T-cell (primary cell): Measurements from ENCODE around the gene GTPBP4. TPM values are rescaled to one million over a fixed set of nuclear protein-coding genes. Genes with fewer than 3 reads are reported as not detected.

Source experiments
- ATAC-seq, 4 experiments: fragments of 200-7000 bp in 3 of 4; fragments of 150-1000 bp in 1 of 4; cut with Tn5 transposase; replicated peaks in 1 of 4; 1 replicate in 3 of 4; 2 replicates in 1 of 4; pipeline ENCODE4 v1.10.0; 2021; ENCODE audit warnings: moderate library complexity in 3 of 4, mild to moderate bottlenecking in 2 of 4, moderate number of reproducible peaks in 1 of 4
- CTCF ChIA-PET, 2 donors: fragments of 300-600 bp; sonication (Branson Sonifier 250); formaldehyde crosslinking; loops; one replicate each; lab custom pipeline; 2022; ENCODE audit warnings: antibody characterized with exemption in 2 of 2; lab: Charles Lee
- POLR2A ChIA-PET, 2 donors: fragments of 300-600 bp; sonication (Branson Sonifier 250); formaldehyde crosslinking; loops; one replicate each; lab custom pipeline; 2022; ENCODE audit warnings: antibody characterized with exemption in 2 of 2; lab: Charles Lee
- DNase-seq, 35 experiments: peaks; one replicate each; pipeline versions ENCODE4 v3.0.0 to v3.0.0-alpha.2; 2013 to 2023
- H3K27ac ChIP-seq: one replicate; pipeline ENCODE4 v1.5.1; 2013; ENCODE audit warnings: low read length
- H3K27me3 ChIP-seq, 2 experiments: replicated peaks in 1 of 2; 1 replicate in 1 of 2; 2 replicates in 1 of 2; pipeline versions ENCODE4 v1.6.1 to v1.7.0; 2013; ENCODE audit warnings: low read length in 1 of 2, mixed read lengths in 1 of 2; ENCODE audit not compliant: control insufficient read depth in 2 of 2, insufficient read depth in 2 of 2; ENCODE audit errors: extremely low read depth in 1 of 2
- H3K36me3 ChIP-seq, 2 donors: 1 replicate in 1 of 2; 2 replicates in 1 of 2; pipeline versions ENCODE4 v1.6.1 to v1.7.0; 2013; ENCODE audit warnings: low read length in 1 of 2; ENCODE audit not compliant: control insufficient read depth in 2 of 2, insufficient read depth in 1 of 2; ENCODE audit errors: extremely low read depth in 1 of 2
- H3K4me1 ChIP-seq, 2 experiments: 1 replicate in 1 of 2; 2 replicates in 1 of 2; pipeline versions ENCODE4 v1.6.1 to v1.7.0; 2013; ENCODE audit warnings: low read length in 2 of 2, mixed read lengths in 1 of 2; ENCODE audit not compliant: insufficient read depth in 2 of 2, control insufficient read depth in 1 of 2; ENCODE audit errors: extremely low read depth in 1 of 2
- H3K4me3 ChIP-seq, 2 donors: 1 replicate in 1 of 2; 2 replicates in 1 of 2; pipeline versions ENCODE4 v1.5.1 to v1.7.0; 2013; ENCODE audit warnings: mild to moderate bottlenecking in 2 of 2, low read length in 1 of 2, moderate library complexity in 1 of 2; ENCODE audit not compliant: control insufficient read depth in 1 of 2; ENCODE audit errors: extremely low read depth in 1 of 2
- H3K9me3 ChIP-seq: 2 replicates; pipeline ENCODE4 v1.7.0; 2013
- H3K27ac Mint-ChIP-seq, 2 donors: one replicate each; pipeline ENCODE4 v1.8.0; 2020 to 2021; ENCODE audit warnings: mild to moderate bottlenecking in 2 of 2, mixed read lengths in 2 of 2
- H3K27me3 Mint-ChIP-seq, 2 donors: one replicate each; pipeline ENCODE4 v1.8.0; 2021 to 2022; ENCODE audit warnings: mixed read lengths in 2 of 2
- H3K36me3 Mint-ChIP-seq: one replicate; pipeline ENCODE4 v1.8.0; 2021; ENCODE audit warnings: mixed read lengths
- H3K4me1 Mint-ChIP-seq, 3 donors: one replicate each; pipeline ENCODE4 v1.8.0; 2020 to 2022; ENCODE audit warnings: mixed read lengths in 3 of 3, mild to moderate bottlenecking in 1 of 3
- H3K4me3 Mint-ChIP-seq, 3 donors: one replicate each; pipeline ENCODE4 v1.8.0; 2020 to 2022; ENCODE audit warnings: mild to moderate bottlenecking in 3 of 3, mixed read lengths in 3 of 3, moderate library complexity in 3 of 3
- H3K9me3 Mint-ChIP-seq, 3 donors: one replicate each; pipeline ENCODE4 v1.8.0; 2020 to 2022; ENCODE audit warnings: mixed read lengths in 3 of 3
- WGBS: methylation state at CpG from one replicate; pipeline ENCODE4 v1.1.5; 2013; ENCODE audit warnings: missing lambda C conversion rate; ENCODE audit not compliant: insufficient coverage; 5-methylcytosine and 5-hydroxymethylcytosine counted together
- total RNA-seq, 35 experiments: library from RNA in 6 of 35; stranded (reverse) in 6 of 35; fragments of 120-200 nt in 1 of 35; gene quantifications; one replicate each; pipeline versions ENCODE4 v1.2.1 to v1.2.4 and lab custom pipeline; 2013 to 2026

Gene GTPBP4
- total RNA-seq, 5 donors from 2014 or later (not counting 1 experiment from before 2014, with no cell fraction given) = 44.6 to 59.1 (median 47.5) TPM

- Mint-ChIP-seq H3K9me3 (peaks cover 17 to 24% (median 18%) of the 10 kb centered on the region in 3 donors), H3K4me1 (no peaks in the 10 kb centered on the region), H3K27me3 (no peaks in the 10 kb centered on the region), H3K4me3 (no peak overlapping the region), H3K27ac (no peak overlapping the region), H3K36me3 (peaks cover 7% of the 10 kb centered on the region)
- Histone ChIP-seq H3K27me3 (peaks cover 0 to 3% of the 10 kb centered on the region in 2 experiments), H3K27ac (no peak overlapping the region), H3K4me3 (no peak overlapping the region), H3K4me1 (no peaks in the 10 kb centered on the region), H3K9me3 (peaks cover 3% of the 10 kb centered on the region), H3K36me3 (no peaks in the 10 kb centered on the region)
- ChIA-PET POLR2A (no interaction called here), CTCF (no interaction called here)
- 99% methylated on average over 21 of the region's 22 CpGs for WGBS
- no peak for DNase-seq
- no peak for ATAC-seq
Observed at GRCh38 chr10:976316-976715, 11.9 kb upstream of the GTPBP4 start.

GRCh38 chr10:978826-979421 is 9.3 kb upstream of the GTPBP4 start:
- no peaks in the 10 kb centered on the region for H3K4me1 ChIP-seq
- peaks cover 3% of the 10 kb centered on the region for H3K9me3 ChIP-seq
- no peaks in the 10 kb centered on the region for H3K36me3 ChIP-seq
- no peaks in the 10 kb centered on the region for H3K27me3 ChIP-seq
- no peak overlapping the region for H3K4me3 Mint-ChIP-seq
- 100% methylated on average over 1 of the region's 2 CpGs for WGBS
- peaks cover 7% of the 10 kb centered on the region for H3K36me3 Mint-ChIP-seq
- DNase-seq (no peak), ATAC-seq (no peak)
- H3K27ac ChIP-seq = no peak overlapping the region
- CTCF ChIA-PET = no interaction called here
- H3K27me3 Mint-ChIP-seq = no peaks in the 10 kb centered on the region
- H3K4me1 Mint-ChIP-seq = no peaks in the 10 kb centered on the region
- H3K9me3 Mint-ChIP-seq = peaks cover 15 to 21% (median 17%) of the 10 kb centered on the region in 3 donors
- POLR2A ChIA-PET = no interaction called here
- no peak overlapping the region for H3K4me3 ChIP-seq
- H3K27ac Mint-ChIP-seq = no peak overlapping the region

GRCh38 chr10:980468-981093 is 7.7 kb upstream of the GTPBP4 start:
- Mint-ChIP-seq H3K4me1 (no peaks in the 10 kb centered on the region), H3K4me3 (no peak overlapping the region), H3K9me3 (peaks cover 15 to 21% (median 17%) of the 10 kb centered on the region in 3 donors), H3K27ac (no peak overlapping the region), H3K27me3 (no peaks in the 10 kb centered on the region), H3K36me3 (peaks cover 7% of the 10 kb centered on the region)
- H3K27ac ChIP-seq = no peak overlapping the region
- no peaks in the 10 kb centered on the region for H3K4me1 ChIP-seq
- no peaks in the 10 kb centered on the region for H3K36me3 ChIP-seq
- WGBS = 95% methylated on average over 5 of the region's 5 CpGs
- H3K4me3 ChIP-seq = no peak overlapping the region
- ChIA-PET POLR2A (no interaction called here), CTCF (no interaction called here)
- no peaks in the 10 kb centered on the region for H3K27me3 ChIP-seq
- ATAC-seq (no peak), DNase-seq (no peak)
- peaks cover 3% of the 10 kb centered on the region for H3K9me3 ChIP-seq

GRCh38 chr10:983401-983800 is 4.8 kb upstream of the GTPBP4 start:
- Histone ChIP-seq H3K27me3 (no peaks in the 10 kb centered on the region), H3K27ac (no peak overlapping the region), H3K9me3 (peaks cover 3% of the 10 kb centered on the region), H3K4me1 (peaks cover 4 to 10% of the 10 kb centered on the region in 2 experiments), H3K4me3 (no peak overlapping the region), H3K36me3 (no peaks in the 10 kb centered on the region)
- H3K4me3 Mint-ChIP-seq = no peak overlapping the region
- peaks cover 10 to 16% (median 13%) of the 10 kb centered on the region in 3 donors for H3K9me3 Mint-ChIP-seq
- CTCF ChIA-PET = no interaction called here
- H3K4me1 Mint-ChIP-seq = peaks cover 13 to 14% (median 13%) of the 10 kb centered on the region in 3 donors
- ATAC-seq (no peak), DNase-seq (no peak)
- H3K27me3 Mint-ChIP-seq = no peaks in the 10 kb centered on the region
- peaks cover 7% of the 10 kb centered on the region for H3K36me3 Mint-ChIP-seq
- 100% methylated on average over 1 of the region's 6 CpGs for WGBS
- H3K27ac Mint-ChIP-seq = no peak overlapping the region
- POLR2A ChIA-PET = no interaction called here

- ATAC-seq = no peak
- no peak for DNase-seq
- Histone ChIP-seq H3K9me3 (peaks cover 3% of the 10 kb centered on the region), H3K27me3 (no peaks in the 10 kb centered on the region), H3K4me1 (peaks cover 4 to 14% of the 10 kb centered on the region in 2 experiments), H3K36me3 (no peaks in the 10 kb centered on the region), H3K4me3 (no peak overlapping the region), H3K27ac (no peak overlapping the region)
- 100% methylated on average over 1 of the region's 9 CpGs for whole genome bisulfite sequencing
- Mint-ChIP-seq H3K4me1 (peaks cover 17 to 20% (median 19%) of the 10 kb centered on the region in 3 donors), H3K9me3 (peaks cover 5 to 10% (median 8%) of the 10 kb centered on the region in 3 donors), H3K4me3 (no peak overlapping the region), H3K36me3 (peaks cover 7% of the 10 kb centered on the region), H3K27me3 (no peaks in the 10 kb centered on the region), H3K27ac (no peak overlapping the region)
- CTCF ChIA-PET = no interaction called here
- POLR2A ChIA-PET = no interaction called here
Observed at GRCh38 chr10:983971-984655, 4.1 kb upstream of the GTPBP4 start.

- Histone ChIP-seq H3K36me3 (no peaks in the 10 kb centered on the region), H3K27ac (no peak overlapping the region), H3K9me3 (peaks cover 3% of the 10 kb centered on the region), H3K27me3 (no peaks in the 10 kb centered on the region), H3K4me3 (no peak overlapping the region), H3K4me1 (peaks cover 6 to 23% of the 10 kb centered on the region in 2 experiments)
- DNase-seq (no peak), ATAC-seq (no peak)
- no peaks in the 10 kb centered on the region for H3K27me3 Mint-ChIP-seq
- H3K4me3 Mint-ChIP-seq = no peak overlapping the region
- H3K9me3 Mint-ChIP-seq = peaks cover 5 to 8% (median 6%) of the 10 kb centered on the region in 3 donors
- ChIA-PET POLR2A (no interaction called here), CTCF (no interaction called here)
- WGBS = 100% methylated on average over 2 of the region's 2 CpGs
- H3K36me3 Mint-ChIP-seq = peaks cover 10% of the 10 kb centered on the region
- no peak overlapping the region for H3K27ac Mint-ChIP-seq
- H3K4me1 Mint-ChIP-seq = peaks cover 29 to 32% (median 31%) of the 10 kb centered on the region in 3 donors
Observed at GRCh38 chr10:985361-985760, 2.9 kb upstream of the GTPBP4 start.
